GM13976 (cell line): ENCODE measurements around the gene EYS.
"Not testable (repeated sequence)": the region's sequence is repeated elsewhere in the genome, so short reads cannot be mapped to it uniquely, and the experiment has no call there.

Experiments
- DNase-seq: peaks from one replicate; pipeline ENCODE4 v3.0.0; 2012; ENCODE audit warnings: low spot score
- in situ Hi-C: fragments of 300-500 bp; cut with MboI; formaldehyde crosslinking; loops from one replicate; pipeline ENCODE4 v1.12.0; 2022; ENCODE audit warnings: low sequenced_read_pairs, mixed read lengths, inconsistent platforms; ENCODE audit not compliant: unreplicated experiment
- TF ChIP-seq, protein P1 (sequence below): IDR thresholded peaks from 2 replicates; pipeline ENCODE4 v1.5.1; 2012; ENCODE audit warnings: borderline replicate concordance, mild to moderate bottlenecking; ENCODE audit not compliant: insufficient read depth; ENCODE audit errors: extremely low read depth, missing control alignments, control extremely low read depth

EYS gene

DNA sequence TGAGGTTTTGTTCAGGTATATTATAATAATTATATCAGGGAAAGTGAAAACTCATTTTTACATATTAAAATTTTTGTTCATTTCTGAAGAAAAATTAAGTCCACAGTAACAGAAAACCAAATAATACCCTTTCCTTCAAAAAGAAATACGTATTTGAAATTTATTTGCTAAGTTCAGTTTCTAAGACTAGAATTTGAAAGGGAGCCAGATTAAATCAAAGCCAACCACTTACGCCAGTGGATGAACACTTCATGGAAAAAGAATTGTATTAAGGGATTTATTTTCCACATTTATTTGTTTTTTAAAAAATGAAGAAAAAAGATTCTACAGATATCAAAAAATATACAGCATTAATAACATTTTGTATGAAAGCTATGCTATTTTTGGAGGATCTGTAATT is 654.4 kb downstream of the EYS start:
- DNase-seq = no peak
- in situ Hi-C loops = no loop called here
- TF ChIP-seq, protein P1, sequence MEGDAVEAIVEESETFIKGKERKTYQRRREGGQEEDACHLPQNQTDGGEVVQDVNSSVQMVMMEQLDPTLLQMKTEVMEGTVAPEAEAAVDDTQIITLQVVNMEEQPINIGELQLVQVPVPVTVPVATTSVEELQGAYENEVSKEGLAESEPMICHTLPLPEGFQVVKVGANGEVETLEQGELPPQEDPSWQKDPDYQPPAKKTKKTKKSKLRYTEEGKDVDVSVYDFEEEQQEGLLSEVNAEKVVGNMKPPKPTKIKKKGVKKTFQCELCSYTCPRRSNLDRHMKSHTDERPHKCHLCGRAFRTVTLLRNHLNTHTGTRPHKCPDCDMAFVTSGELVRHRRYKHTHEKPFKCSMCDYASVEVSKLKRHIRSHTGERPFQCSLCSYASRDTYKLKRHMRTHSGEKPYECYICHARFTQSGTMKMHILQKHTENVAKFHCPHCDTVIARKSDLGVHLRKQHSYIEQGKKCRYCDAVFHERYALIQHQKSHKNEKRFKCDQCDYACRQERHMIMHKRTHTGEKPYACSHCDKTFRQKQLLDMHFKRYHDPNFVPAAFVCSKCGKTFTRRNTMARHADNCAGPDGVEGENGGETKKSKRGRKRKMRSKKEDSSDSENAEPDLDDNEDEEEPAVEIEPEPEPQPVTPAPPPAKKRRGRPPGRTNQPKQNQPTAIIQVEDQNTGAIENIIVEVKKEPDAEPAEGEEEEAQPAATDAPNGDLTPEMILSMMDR = no peak

DNA sequence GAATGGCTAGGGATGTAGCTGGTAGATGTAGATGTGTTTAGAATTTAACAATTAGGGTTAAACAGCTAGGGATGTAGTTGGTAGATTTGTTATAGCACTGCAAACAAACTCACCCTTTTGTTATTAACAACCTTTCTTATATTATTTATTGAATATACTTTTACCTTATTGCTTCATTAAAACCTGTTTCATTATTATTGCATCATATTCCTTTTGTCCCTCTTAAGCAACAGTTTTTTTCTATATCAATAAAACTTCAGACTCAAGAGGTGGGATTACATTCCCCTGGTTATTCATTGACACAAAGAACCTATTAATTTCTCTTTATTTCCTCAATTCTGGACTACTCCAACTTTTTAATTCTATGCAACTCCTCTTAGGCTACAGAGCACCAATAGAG is 661.2 kb downstream of the EYS start:
- TF ChIP-seq, protein P1 = no peak
- DNase-seq = no peak
- in situ Hi-C loops = no loop called here

DNA sequence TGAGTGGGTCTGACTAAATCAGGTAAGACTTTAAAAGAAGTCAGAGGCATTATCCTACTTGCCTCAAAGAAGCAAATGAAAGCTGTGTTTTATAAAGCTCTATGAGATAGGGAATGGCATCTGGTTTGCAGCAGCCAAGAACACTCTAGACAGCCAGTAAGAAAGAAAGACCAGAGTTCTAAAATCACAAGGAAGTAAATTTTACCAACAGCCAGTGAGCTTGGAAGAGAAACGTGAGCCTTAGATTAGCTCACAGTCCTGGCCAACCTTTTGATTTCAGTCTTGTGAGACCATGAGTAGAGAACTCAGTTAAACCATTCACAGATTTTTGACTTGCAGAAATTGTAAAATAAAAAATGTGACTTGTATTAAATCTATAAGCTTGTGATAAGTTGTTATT is 693.0 kb downstream of the EYS start:
- TF ChIP-seq, protein P1 = no peak
- in situ Hi-C loops = no loop called here

DNA sequence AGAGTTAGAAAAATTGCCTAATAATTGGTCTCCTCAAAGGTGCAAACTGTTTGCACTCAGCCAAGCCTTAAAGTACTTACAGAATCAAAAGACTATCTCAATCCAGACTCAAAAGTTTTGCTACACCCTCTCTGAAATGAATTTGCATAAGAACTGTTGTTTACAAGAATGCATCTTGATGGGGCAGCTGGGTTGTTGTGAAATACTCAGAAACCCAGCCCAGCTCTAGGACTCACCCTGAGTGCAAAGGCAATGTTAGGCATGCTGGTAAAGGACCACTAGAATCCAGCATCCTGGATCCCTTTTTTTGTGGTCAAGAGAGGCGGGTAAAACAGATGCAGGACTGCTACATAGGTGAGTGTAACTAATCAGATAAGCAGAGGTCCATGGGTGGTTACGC is 700.2 kb downstream of the EYS start:
- in situ Hi-C loops = no loop called here
- TF ChIP-seq, protein P1 = no peak
- DNase-seq = no peak

More for the DNA sequence above, 693.0 kb downstream of the EYS start:
- DNase-seq = no peak

DNA sequence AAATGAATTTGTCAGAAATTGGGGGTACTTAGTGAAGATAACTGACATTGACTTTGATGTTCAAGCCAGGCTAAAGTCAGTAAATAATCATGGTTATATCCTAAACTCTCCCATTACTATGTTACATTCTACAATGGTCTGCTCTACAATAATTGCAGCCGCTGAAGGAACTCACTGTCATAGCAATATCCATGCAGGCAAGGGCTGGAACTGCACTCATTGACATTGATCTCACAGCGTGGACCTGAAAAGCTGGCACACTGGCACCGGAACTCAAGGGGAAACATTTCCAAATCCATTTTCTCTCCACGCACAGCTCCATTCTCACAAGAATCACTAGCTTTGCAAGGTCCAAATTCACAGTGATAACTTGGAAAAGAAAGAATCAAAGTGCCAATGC is 702.7 kb downstream of the EYS start:
- DNase-seq = no peak
- in situ Hi-C loops = no loop called here
- TF ChIP-seq, protein P1 = no peak

DNA sequence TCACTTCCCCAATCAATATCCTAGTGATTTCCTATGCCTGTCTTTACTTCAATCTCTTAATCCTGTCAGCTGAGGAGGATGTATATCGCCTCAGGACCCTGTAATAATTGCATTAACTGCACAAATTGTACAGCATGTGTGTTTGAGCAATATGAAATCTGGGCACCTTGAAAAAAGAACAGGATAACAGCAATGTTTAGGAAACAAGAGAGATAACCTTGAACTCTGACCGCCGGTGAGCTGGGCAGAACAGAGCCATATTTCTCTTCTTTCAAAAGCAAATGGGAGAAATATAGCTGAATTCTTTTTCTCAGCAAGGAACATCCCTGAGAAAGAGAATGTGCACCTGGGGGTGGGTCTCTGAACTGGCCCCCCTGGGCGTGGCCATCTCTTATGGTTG is 704.1 kb downstream of the EYS start:
- in situ Hi-C loops, DNase-seq: not testable (repeated sequence)

DNA sequence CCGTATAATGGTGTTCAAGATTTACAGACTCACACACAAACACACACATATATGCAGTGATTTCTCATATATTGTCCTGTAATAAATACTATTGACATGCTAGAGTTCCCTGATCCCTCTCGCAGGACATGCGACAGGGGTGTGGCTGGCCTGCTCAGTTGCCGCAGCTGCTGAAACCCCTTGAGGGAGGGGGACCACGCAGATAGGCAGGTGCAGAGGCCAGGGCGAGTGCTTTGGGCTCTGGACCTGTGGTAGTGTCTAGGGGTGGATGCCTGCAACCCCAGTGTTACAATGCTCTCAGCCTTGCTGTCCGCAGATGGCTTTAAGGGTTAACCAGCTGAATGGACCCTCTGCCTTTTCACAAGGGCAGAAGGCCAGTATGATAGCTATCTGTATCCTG is 706.2 kb downstream of the EYS start:
- TF ChIP-seq, protein P1 = no peak
- in situ Hi-C loops = no loop called here
- DNase-seq = no peak
